Measurements from ENCODE around the gene MAPK8IP3.

The MAPK8IP3 gene

DNA sequence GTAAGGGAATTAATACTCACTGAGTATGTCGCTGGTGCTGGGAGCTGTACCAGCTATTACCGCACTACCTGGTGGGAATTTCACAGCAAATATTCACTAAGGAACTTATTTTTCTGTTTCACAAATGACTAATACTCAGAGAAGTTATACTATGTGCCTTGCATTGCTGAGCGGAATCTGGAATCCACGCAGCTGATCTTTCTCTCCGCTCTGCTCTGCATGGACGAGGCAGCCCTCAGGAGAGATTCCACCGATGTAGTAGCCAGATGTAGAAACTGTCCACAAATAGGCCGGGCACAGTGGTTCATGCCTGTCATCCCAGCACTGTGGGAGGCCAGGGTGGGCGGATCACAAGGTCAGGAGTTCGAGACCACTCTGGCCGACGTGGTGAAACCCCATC, 48.2 kb downstream of the MAPK8IP3 start:
- H3K36me3 ChIP-seq (ENCODE audit: control insufficient read depth, low read length): peaks cover 36% of the 10 kb centered on the region
- TF ChIP-seq, protein P1, sequence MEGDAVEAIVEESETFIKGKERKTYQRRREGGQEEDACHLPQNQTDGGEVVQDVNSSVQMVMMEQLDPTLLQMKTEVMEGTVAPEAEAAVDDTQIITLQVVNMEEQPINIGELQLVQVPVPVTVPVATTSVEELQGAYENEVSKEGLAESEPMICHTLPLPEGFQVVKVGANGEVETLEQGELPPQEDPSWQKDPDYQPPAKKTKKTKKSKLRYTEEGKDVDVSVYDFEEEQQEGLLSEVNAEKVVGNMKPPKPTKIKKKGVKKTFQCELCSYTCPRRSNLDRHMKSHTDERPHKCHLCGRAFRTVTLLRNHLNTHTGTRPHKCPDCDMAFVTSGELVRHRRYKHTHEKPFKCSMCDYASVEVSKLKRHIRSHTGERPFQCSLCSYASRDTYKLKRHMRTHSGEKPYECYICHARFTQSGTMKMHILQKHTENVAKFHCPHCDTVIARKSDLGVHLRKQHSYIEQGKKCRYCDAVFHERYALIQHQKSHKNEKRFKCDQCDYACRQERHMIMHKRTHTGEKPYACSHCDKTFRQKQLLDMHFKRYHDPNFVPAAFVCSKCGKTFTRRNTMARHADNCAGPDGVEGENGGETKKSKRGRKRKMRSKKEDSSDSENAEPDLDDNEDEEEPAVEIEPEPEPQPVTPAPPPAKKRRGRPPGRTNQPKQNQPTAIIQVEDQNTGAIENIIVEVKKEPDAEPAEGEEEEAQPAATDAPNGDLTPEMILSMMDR (IDR thresholded peaks at IDR 0.05; ENCODE audit: low read depth, low read length, poor library complexity, severe bottlenecking): no peak
- TF ChIP-seq EZH2phosphoT487 (IDR thresholded peaks at IDR 0.05; ENCODE audit: borderline replicate concordance, low read length): no peak

DNA sequence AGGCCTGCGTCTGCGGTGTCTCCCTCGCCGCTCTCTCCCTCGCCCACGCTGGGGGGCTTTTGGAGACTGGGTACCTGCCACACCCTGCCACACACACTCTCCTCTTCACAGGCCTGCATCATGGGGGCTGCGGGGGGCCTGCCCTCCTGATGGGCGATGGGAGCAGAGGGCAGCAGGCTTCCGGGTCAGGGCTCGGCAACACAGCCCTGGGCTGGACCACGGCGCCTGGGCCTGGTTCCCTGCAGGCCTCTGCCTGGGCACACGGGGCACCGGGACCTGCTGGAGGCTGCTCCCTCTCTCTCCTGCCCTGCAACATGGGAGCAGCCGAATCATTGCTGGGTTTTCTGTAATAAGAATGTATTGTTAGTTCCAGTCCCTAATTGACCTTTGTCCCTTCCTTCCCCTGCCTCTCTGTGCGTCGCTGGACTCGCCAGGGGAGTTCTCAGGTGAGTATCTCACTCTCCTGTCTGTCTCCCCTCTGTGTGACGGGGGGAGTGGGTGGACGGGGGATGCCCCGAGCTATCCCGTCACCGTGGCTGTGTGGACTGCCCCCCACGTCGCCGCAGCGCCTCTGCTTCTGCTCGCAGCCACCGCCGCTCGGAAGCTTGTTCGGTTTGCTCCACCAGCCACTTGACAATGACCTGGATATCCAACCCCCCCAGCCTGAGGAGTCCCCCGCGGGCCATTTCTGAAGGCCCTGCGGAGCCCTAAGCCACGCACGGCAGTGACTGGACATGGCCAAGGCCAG, 51.9 kb downstream of the MAPK8IP3 start:
- no peak for TF ChIP-seq EZH2phosphoT487 (IDR thresholded peaks at IDR 0.05; ENCODE audit: borderline replicate concordance, low read length)
- TF ChIP-seq, protein P1 (IDR thresholded peaks at IDR 0.05; ENCODE audit: low read depth, low read length, poor library complexity, severe bottlenecking): no peak
- H3K9me2 ChIP-seq (replicated peaks; ENCODE audit: control insufficient read depth, low read length): no peaks in the 10 kb centered on the region
- no peak overlapping the region for H3K4me2 ChIP-seq (ENCODE audit: low read length)
- no peak overlapping the region for H3K27ac ChIP-seq (ENCODE audit: low read depth, low read length)
- H3F3A ChIP-seq (ENCODE audit: control insufficient read depth, insufficient read depth): no peaks in the 10 kb centered on the region
- H3K79me2 ChIP-seq (ENCODE audit: control insufficient read depth, low read length): no peaks in the 10 kb centered on the region
- no peaks in the 10 kb centered on the region for H3K9me3 ChIP-seq (ENCODE audit: control insufficient read depth, insufficient read depth, low read length)
- H4K20me1 ChIP-seq (ENCODE audit: control insufficient read depth, insufficient read depth, low read depth, low read length): no peaks in the 10 kb centered on the region
- H3K4me1 ChIP-seq (ENCODE audit: control insufficient read depth, low read length): no peaks in the 10 kb centered on the region
- peaks cover 42% of the 10 kb centered on the region for H3K36me3 ChIP-seq (ENCODE audit: control insufficient read depth, low read length)
- no peak overlapping the region for H3K4me3 ChIP-seq (ENCODE audit: low read length)
- H3K27me3 ChIP-seq (ENCODE audit: control insufficient read depth, low read length): no peaks in the 10 kb centered on the region

More for the DNA sequence above, 48.2 kb downstream of the MAPK8IP3 start:
- no peaks in the 10 kb centered on the region for H3K9me3 ChIP-seq (ENCODE audit: control insufficient read depth, insufficient read depth, low read length)
- H3K4me2 ChIP-seq (ENCODE audit: low read length): no peak overlapping the region
- no peak overlapping the region for H3K4me3 ChIP-seq (ENCODE audit: low read length)
- no peaks in the 10 kb centered on the region for H3F3A ChIP-seq (ENCODE audit: control insufficient read depth, insufficient read depth)
- H3K9me2 ChIP-seq (replicated peaks; ENCODE audit: control insufficient read depth, low read length): no peaks in the 10 kb centered on the region
- no peaks in the 10 kb centered on the region for H4K20me1 ChIP-seq (ENCODE audit: control insufficient read depth, insufficient read depth, low read depth, low read length)
- no peak overlapping the region for H3K27ac ChIP-seq (ENCODE audit: low read depth, low read length)
- H3K79me2 ChIP-seq (ENCODE audit: control insufficient read depth, low read length): no peaks in the 10 kb centered on the region
- H3K27me3 ChIP-seq (ENCODE audit: control insufficient read depth, low read length): no peaks in the 10 kb centered on the region
- H3K4me1 ChIP-seq (ENCODE audit: control insufficient read depth, low read length): no peaks in the 10 kb centered on the region

DNA sequence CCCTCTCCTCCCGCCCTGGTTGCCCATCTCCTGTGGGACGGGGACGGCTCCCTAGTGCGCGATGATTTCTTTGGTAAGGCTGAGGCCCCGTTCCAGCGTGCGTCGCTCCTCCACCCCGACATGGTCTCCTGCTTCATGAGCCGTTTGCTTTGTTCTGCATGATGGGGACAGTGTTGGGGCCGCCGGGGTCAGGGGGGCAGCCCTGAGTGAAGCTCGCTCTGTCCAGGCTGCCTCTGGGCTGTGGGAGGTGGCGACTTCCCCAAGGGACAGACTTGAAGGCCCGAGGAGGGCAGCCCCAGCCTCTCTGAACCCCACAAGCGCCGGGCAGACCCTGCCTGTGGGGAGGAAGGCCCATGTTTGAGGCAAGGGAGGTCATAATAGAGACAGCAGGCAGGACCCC, 52.9 kb downstream of the MAPK8IP3 start:
- H3K4me2 ChIP-seq (ENCODE audit: low read length): no peak overlapping the region
- no peaks in the 10 kb centered on the region for H3K27me3 ChIP-seq (ENCODE audit: control insufficient read depth, low read length)
- no peaks in the 10 kb centered on the region for H4K20me1 ChIP-seq (ENCODE audit: control insufficient read depth, insufficient read depth, low read depth, low read length)
- no peak overlapping the region for H3K27ac ChIP-seq (ENCODE audit: low read depth, low read length)
- H3K9me3 ChIP-seq (ENCODE audit: control insufficient read depth, insufficient read depth, low read length): no peaks in the 10 kb centered on the region
- TF ChIP-seq EZH2phosphoT487 (IDR thresholded peaks at IDR 0.05; ENCODE audit: borderline replicate concordance, low read length): no peak
- TF ChIP-seq, protein P1 (IDR thresholded peaks at IDR 0.05; ENCODE audit: low read depth, low read length, poor library complexity, severe bottlenecking): no peak
- no peak overlapping the region for H3K4me3 ChIP-seq (ENCODE audit: low read length)
- no peaks in the 10 kb centered on the region for H3K9me2 ChIP-seq (replicated peaks; ENCODE audit: control insufficient read depth, low read length)
- no peaks in the 10 kb centered on the region for H3K4me1 ChIP-seq (ENCODE audit: control insufficient read depth, low read length)
- peaks cover 50% of the 10 kb centered on the region for H3K36me3 ChIP-seq (ENCODE audit: control insufficient read depth, low read length)
- no peaks in the 10 kb centered on the region for H3F3A ChIP-seq (ENCODE audit: control insufficient read depth, insufficient read depth)
- H3K79me2 ChIP-seq (ENCODE audit: control insufficient read depth, low read length): no peaks in the 10 kb centered on the region

Data from DOHH2 (cell line).